SU-DHL-6 (cell line): Measurements from ENCODE around the gene CDK4.
"Not testable (repeated sequence)": the region's sequence is repeated elsewhere in the genome, so short reads cannot be mapped to it uniquely, and the experiment has no call there.

ENCODE experiments used
- H2AFZ ChIP-seq: fragments of 200-600 bp; sonication (generic); 2 replicates; pipeline ENCODE4 v1.6.1; 2014; ENCODE audit warnings: low read depth, mild to moderate bottlenecking, moderate library complexity, mixed read lengths, antibody characterized with exemption, low read length; ENCODE audit not compliant: severe bottlenecking
- H3F3A ChIP-seq: fragments of 200-600 bp; shearing (Covaris generic); 2 replicates; pipeline ENCODE4 v1.6.0; 2016; ENCODE audit warnings: antibody characterized with exemption, mild to moderate bottlenecking; ENCODE audit not compliant: insufficient read depth
- H3K27ac ChIP-seq: fragments of 200-600 bp; sonication (generic); 2 replicates; pipeline ENCODE4 v1.5.1; 2016; ENCODE audit warnings: low read depth, mild to moderate bottlenecking, low read length, moderate library complexity, mixed read lengths
- H3K27me3 ChIP-seq: fragments of 200-600 bp; sonication (generic), shearing (Covaris generic); 2 replicates; pipeline ENCODE4 v1.6.0; 2014; ENCODE audit warnings: mild to moderate bottlenecking, low read length
- H3K36me3 ChIP-seq: fragments of 200-600 bp; sonication (generic); 2 replicates; pipeline ENCODE4 v1.6.1; 2014; ENCODE audit warnings: mild to moderate bottlenecking, low read length, mixed read lengths
- H3K4me2 ChIP-seq: fragments of 300-600, 200-600 bp; shearing (Covaris generic), sonication (generic); 2 replicates; pipeline ENCODE4 v1.6.0; 2014; ENCODE audit warnings: low read length, low read depth, mild to moderate bottlenecking; ENCODE audit not compliant: poor library complexity, severe bottlenecking
- H3K4me3 ChIP-seq: fragments of 200-600 bp; sonication (generic); 2 replicates; pipeline ENCODE4 v1.5.1; 2014; ENCODE audit warnings: antibody characterized with exemption, low read length, mild to moderate bottlenecking, mixed read lengths; ENCODE audit not compliant: insufficient read depth, poor library complexity, severe bottlenecking
- H3K79me2 ChIP-seq: fragments of 200-600 bp; sonication (generic); 2 replicates; pipeline ENCODE4 v1.6.1; 2014; ENCODE audit warnings: mild to moderate bottlenecking, low read length, moderate library complexity; ENCODE audit not compliant: insufficient read depth
- H3K9ac ChIP-seq: fragments of 200-600 bp; sonication (generic); 2 replicates; pipeline ENCODE4 v1.7.0; 2014; ENCODE audit warnings: mild to moderate bottlenecking, low read length
- H3K9me2 ChIP-seq: fragments of 200-600 bp; sonication (generic); replicated peaks from 2 replicates; pipeline ENCODE4 v1.6.1; 2014; ENCODE audit warnings: low read length; ENCODE audit not compliant: insufficient read depth
- H3K9me3 ChIP-seq: fragments of 200-600 bp; sonication (generic); 2 replicates; pipeline ENCODE4 v1.6.1; 2014; ENCODE audit warnings: low read length, mixed read lengths; ENCODE audit not compliant: insufficient read depth
- H4K20me1 ChIP-seq: fragments of 200-600 bp; sonication (generic); 2 replicates; pipeline ENCODE4 v1.6.1; 2014; ENCODE audit warnings: low read depth, mild to moderate bottlenecking, antibody characterized with exemption, low read length, moderate library complexity, mixed read lengths
- CTCF ChIP-seq: fragments of 200-600 bp; sonication (generic); IDR thresholded peaks from one replicate; pipeline ENCODE4 v1.5.1; 2017; ENCODE audit warnings: antibody characterized with exemption, mild to moderate bottlenecking, low read length, moderate library complexity; ENCODE audit not compliant: insufficient read depth, poor library complexity, severe bottlenecking
- EZH2phosphoT487 ChIP-seq: fragments of 200-600 bp; sonication (generic), shearing (Covaris generic); conservative IDR thresholded peaks from 2 replicates; pipeline ENCODE4 v1.6.1; 2018; ENCODE audit warnings: mild to moderate bottlenecking, antibody characterized with exemption, low read length, moderate library complexity, mixed read lengths

CDK4 gene

GRCh38 chr12:57715786-57716185 is 36.3 kb downstream of the CDK4 start:
- Histone ChIP-seq H4K20me1 (no peaks in the 10 kb centered on the region), H3K79me2 (no peaks in the 10 kb centered on the region), H3K9me2 (no peaks in the 10 kb centered on the region), H2AFZ (no peak overlapping the region), H3K4me2 (no peak overlapping the region), H3K9me3 (no peaks in the 10 kb centered on the region), H3K27me3 (no peaks in the 10 kb centered on the region), H3K4me3 (no peak overlapping the region), H3K9ac (no peak overlapping the region), H3F3A (no peaks in the 10 kb centered on the region), H3K36me3 (peaks cover 14% of the 10 kb centered on the region; the same call in 1 of the 2 replicates), H3K27ac (no peak overlapping the region)
- TF ChIP-seq CTCF, result no peak
- TF ChIP-seq EZH2phosphoT487, result no peak

- not testable (repeated sequence) for H3K9me2 ChIP-seq, H3K79me2 ChIP-seq, H3K4me2 ChIP-seq, H3K9ac ChIP-seq, H3F3A ChIP-seq, H2AFZ ChIP-seq, H3K9me3 ChIP-seq, H3K27me3 ChIP-seq, H4K20me1 ChIP-seq, H3K27ac ChIP-seq, H3K4me3 ChIP-seq
- H3K36me3 ChIP-seq, result peaks cover 14% of the 10 kb centered on the region; the same call in 1 of the 2 replicates
Observed at GRCh38 chr12:57715036-57715748, 36.9 kb downstream of the CDK4 start.

- Histone ChIP-seq H3K27ac (no peak overlapping the region), H3K4me2 (no peak overlapping the region), H4K20me1 (no peaks in the 10 kb centered on the region), H3K4me3 (no peak overlapping the region), H3K9me2 (no peaks in the 10 kb centered on the region), H3K27me3 (no peaks in the 10 kb centered on the region), H3F3A (peaks cover 9% of the 10 kb centered on the region; the same call in 1 of the 2 replicates), H3K79me2 (no peaks in the 10 kb centered on the region), H2AFZ (no peak overlapping the region), H3K36me3 (peaks cover 22% of the 10 kb centered on the region; the same call in 1 of the 2 replicates), H3K9me3 (no peaks in the 10 kb centered on the region), H3K9ac (no peak overlapping the region)
- TF ChIP-seq CTCF, result no peak
- TF ChIP-seq EZH2phosphoT487, result no peak
Observed at GRCh38 chr12:57713209-57713608, 38.9 kb downstream of the CDK4 start.

GRCh38 chr12:57712701-57713100 is 39.4 kb downstream of the CDK4 start:
- Histone ChIP-seq H3K9ac (no peak overlapping the region), H3K4me3 (no peak overlapping the region), H3K9me2 (no peaks in the 10 kb centered on the region), H3K4me2 (no peak overlapping the region), H3K27ac (no peak overlapping the region), H3K27me3 (no peaks in the 10 kb centered on the region), H3F3A (peaks cover 9% of the 10 kb centered on the region; the same call in 1 of the 2 replicates), H3K36me3 (peaks cover 18% of the 10 kb centered on the region; the same call in 1 of the 2 replicates), H3K79me2 (no peaks in the 10 kb centered on the region), H2AFZ (no peak overlapping the region), H3K9me3 (no peaks in the 10 kb centered on the region), H4K20me1 (no peaks in the 10 kb centered on the region)
- TF ChIP-seq EZH2phosphoT487, result no peak
- no peak for TF ChIP-seq CTCF
